ENCODE measurements around the gene CBARP. TPM values are rescaled to one million over a fixed set of nuclear protein-coding genes. Genes with fewer than 3 reads are reported as not detected.
"Not testable (repeated sequence)": the region's sequence is repeated elsewhere in the genome, so short reads cannot be mapped to it uniquely, and the experiment has no call there.

The CBARP gene
- total RNA-seq, 1 donor from 2014 or later, result 0.10 TPM

GRCh38 chr19:1218751-1219567, 18.8 kb downstream of the CBARP start:
- intact Hi-C loops (cut with micrococcal nuclease), result no loop called here

GRCh38 chr19:1217366-1217765, 20.4 kb downstream of the CBARP start:
- intact Hi-C loops (cut with micrococcal nuclease), result no loop called here

GRCh38 chr19:1216756-1217155, 21.0 kb downstream of the CBARP start:
- intact Hi-C loops (cut with micrococcal nuclease), result no loop called here

GRCh38 chr19:1214862-1215731, 22.7 kb downstream of the CBARP start:
- intact Hi-C loops (cut with micrococcal nuclease), result loop anchor here (1.0 kb wide), 1 partner anchor 10 kb away; the partner anchor contains the start of gene STK11

- intact Hi-C loops (cut with micrococcal nuclease), result loop anchor here (1.0 kb wide), 1 partner anchor 9 kb away; the partner anchor contains the start of gene STK11
These were observed 23.4 kb downstream of the CBARP start for GRCh38 chr19:1214299-1214861.

- intact Hi-C loops (cut with micrococcal nuclease), result loop anchor here (1.0 kb wide), 1 partner anchor 8 kb away; the partner anchor contains the start of gene STK11
These were observed 24.2 kb downstream of the CBARP start for GRCh38 chr19:1213391-1214286.

- intact Hi-C loops (cut with micrococcal nuclease), result no loop called here
These were observed 26.1 kb downstream of the CBARP start for GRCh38 chr19:1211494-1212234.

GRCh38 chr19:1210227-1210538, 27.6 kb downstream of the CBARP start:
- intact Hi-C loops (cut with micrococcal nuclease), result no loop called here

- intact Hi-C loops (cut with micrococcal nuclease), result not testable (repeated sequence)
These were observed 29.0 kb downstream of the CBARP start for GRCh38 chr19:1208830-1209229.

- intact Hi-C loops (cut with micrococcal nuclease), result no loop called here
These were observed 30.8 kb downstream of the CBARP start for GRCh38 chr19:1206864-1207450.

- intact Hi-C loops (cut with micrococcal nuclease), result no loop called here
These were observed 31.5 kb downstream of the CBARP start for GRCh38 chr19:1206150-1206863.

GRCh38 chr19:1205114-1206099, 32.4 kb downstream of the CBARP start, which contains the start of gene STK11:
Gene STK11, plus strand, starts transcription at chr19:1205778. Its CDS starts 1,136 bp downstream, at chr19:1206914.
- intact Hi-C loops (cut with micrococcal nuclease), result loop anchor here (1.0 kb wide), 3 partner anchors 9 to 184 kb away; partner anchors contain the start of genes RNU6-2 and TMEM259

GRCh38 chr19:1200614-1201013, 37.2 kb downstream of the CBARP start:
- intact Hi-C loops (cut with micrococcal nuclease), result not testable (repeated sequence)

- intact Hi-C loops (cut with micrococcal nuclease), result no loop called here
These were observed 38.3 kb downstream of the CBARP start for GRCh38 chr19:1199531-1199930.

GRCh38 chr19:1189419-1189818, 48.4 kb downstream of the CBARP start:
- intact Hi-C loops (cut with micrococcal nuclease), result loop anchor here (1.0 kb wide), 1 partner anchor 15 kb away; the partner anchor contains the start of gene SBNO2

GRCh38 chr19:1183543-1184172, 54.1 kb downstream of the CBARP start:
- intact Hi-C loops (cut with micrococcal nuclease), result no loop called here

GRCh38 chr19:1182727-1183126, 55.1 kb downstream of the CBARP start:
- intact Hi-C loops (cut with micrococcal nuclease), result no loop called here
